Measurements from ENCODE around the gene ZNF146.
"Not testable (repeated sequence)": the region's sequence is repeated elsewhere in the genome, so short reads cannot be mapped to it uniquely, and the experiment has no call there.

Gene ZNF146

GRCh38 chr19:36267061-36267845 lies 52.3 kb downstream of the ZNF146 start:
- POLR2A ChIA-PET, result no interaction called here
- no peak overlapping the region for H3K4me3 ChIP-seq (ENCODE audit: low read depth, low read length)
- CTCF ChIA-PET, result no interaction called here
- no peak for DNase-seq (ENCODE audit: low read depth, low spot score)
- no peak for TF ChIP-seq CTCF (IDR thresholded peaks at IDR 0.05; ENCODE audit: insufficient read depth, low read length, missing control alignments)

DNA sequence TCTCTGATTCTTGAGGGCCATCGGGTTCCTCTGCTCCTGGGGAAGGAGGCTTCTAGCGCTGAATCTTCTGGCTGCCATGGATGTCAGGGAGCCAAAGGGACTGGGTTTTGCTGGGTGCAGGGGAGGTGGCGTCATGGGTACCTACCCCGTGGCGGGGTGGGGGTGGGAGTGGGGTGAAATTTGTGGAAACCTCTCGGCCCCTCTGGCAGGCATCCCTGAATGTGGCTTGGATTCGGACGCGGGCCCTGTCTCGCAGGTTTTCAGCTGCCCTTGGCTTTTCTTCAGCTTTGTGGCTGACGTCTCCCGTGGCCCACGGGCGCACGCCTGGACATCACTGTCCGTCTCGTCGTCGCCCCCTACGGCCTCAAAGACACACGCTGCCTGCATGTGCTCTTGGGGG lies 53.2 kb downstream of the ZNF146 start:
- DNase-seq (ENCODE audit: low read depth, low spot score); POLR2A ChIA-PET; H3K4me3 ChIP-seq (ENCODE audit: low read depth, low read length); CTCF ChIA-PET: not testable (repeated sequence)

DNA sequence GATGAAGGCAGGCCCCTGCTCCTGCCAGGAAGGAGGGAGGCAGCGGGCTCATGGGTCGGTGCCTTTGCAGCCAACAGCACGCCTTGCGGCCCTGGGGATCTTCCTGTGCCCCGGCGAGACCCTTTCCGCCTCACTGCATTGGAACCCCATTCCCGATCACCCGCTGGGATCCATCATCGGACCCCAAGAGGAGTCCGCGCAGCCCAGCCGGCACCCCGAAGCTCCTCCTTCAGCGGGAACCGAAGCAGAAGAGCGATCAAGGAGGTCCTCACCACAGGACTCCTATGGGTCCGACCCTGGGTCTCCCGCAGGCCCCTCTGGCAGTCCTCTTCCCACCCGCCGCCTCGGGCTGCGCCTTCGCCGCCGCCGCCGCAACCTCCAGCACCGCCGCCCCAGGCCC lies 53.7 kb downstream of the ZNF146 start:
- CTCF ChIA-PET; DNase-seq (ENCODE audit: low read depth, low spot score); POLR2A ChIA-PET; H3K4me3 ChIP-seq (ENCODE audit: low read depth, low read length): not testable (repeated sequence)

GRCh38 chr19:36269295-36269694 lies 54.4 kb downstream of the ZNF146 start:
- H3K4me3 ChIP-seq (ENCODE audit: low read depth, low read length); POLR2A ChIA-PET; DNase-seq (ENCODE audit: low read depth, low spot score); CTCF ChIA-PET: not testable (repeated sequence)

Data from AG04449 (cell line).